Measurements from ENCODE around the gene SURF1. TPM values are rescaled to one million over a fixed set of nuclear protein-coding genes. Genes with fewer than 3 reads are reported as not detected.
"Not testable (repeated sequence)": the region's sequence is repeated elsewhere in the genome, so short reads cannot be mapped to it uniquely, and the experiment has no call there.

SURF1 gene
- total RNA-seq, 2 experiments from 2014 or later = 40.6 to 41.9 TPM

DNA sequence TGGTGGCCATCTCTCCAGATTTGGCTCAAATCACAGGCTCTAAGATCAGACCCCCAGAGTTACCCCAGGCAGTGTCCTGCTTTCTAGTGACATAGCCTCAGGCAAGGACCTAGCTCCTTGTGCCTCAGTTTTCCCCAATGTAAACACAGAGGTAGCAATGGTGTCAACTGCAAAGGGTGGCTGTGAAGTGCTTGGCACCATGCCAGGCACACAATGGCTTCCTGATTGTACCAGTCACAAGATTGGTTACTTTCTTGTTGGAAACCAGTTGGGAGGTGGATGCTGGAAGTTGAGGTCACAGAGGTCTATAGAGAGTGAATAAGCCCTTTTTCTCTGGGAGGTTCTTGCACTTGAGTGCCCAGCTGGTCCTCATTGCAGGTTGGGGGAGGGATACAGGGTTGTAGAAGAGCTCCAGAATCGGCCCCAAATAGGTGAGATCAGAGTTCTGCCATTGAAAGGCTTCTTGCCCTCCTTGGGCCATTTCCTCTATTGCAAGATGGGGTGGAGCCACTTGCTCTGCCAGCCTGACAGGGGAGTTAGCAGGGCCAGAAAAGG is 22.2 kb upstream of the SURF1 start:
- ATAC-seq (ENCODE audit: low read depth) (no peak), DNase-seq (no peak)
- Mint-ChIP-seq H3K27ac (no peak overlapping the region), H3K4me3 (no peak overlapping the region), H3K4me1 (peaks cover 20% of the 10 kb centered on the region), H3K27me3 (peaks cover 3% of the 10 kb centered on the region), H3K9me3 (no peaks in the 10 kb centered on the region), H3K36me3 (peaks cover 6% of the 10 kb centered on the region)
- POLR2A ChIA-PET = interaction anchor here (0.7 to 1.4 kb wide), 2 partner anchors 11 to 22 kb away, joined by 3 to 4 read pairs; partner anchors contain the start of genes SURF1 and SURF2

DNA sequence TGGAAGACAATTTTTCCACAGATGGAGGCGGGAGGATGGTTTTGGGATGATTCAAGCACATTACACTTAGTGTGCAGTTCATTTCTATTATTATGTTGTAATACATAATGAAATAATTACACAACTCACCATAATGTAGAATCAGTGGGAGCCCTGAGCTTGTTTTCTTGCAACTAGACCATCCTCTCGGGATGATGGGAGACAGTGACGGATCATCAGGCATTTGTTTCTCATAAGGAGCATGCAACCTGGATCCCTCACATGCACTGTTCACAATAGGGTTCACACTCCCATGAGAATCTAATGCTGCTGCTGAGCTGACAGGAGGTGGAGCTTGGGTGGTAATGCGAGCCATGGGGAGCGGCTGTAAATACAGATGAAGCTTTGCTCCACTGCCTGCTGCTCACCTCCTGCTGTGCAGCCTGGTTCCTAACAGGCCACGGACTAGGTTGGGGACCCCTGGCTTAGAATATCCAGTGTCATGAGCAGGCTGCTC is 21.5 kb upstream of the SURF1 start:
- ATAC-seq (ENCODE audit: low read depth) (no peak), DNase-seq (no peak)
- H3K27ac Mint-ChIP-seq = no peak overlapping the region
- peaks cover 3% of the 10 kb centered on the region for H3K27me3 Mint-ChIP-seq
- H3K9me3 Mint-ChIP-seq = no peaks in the 10 kb centered on the region
- peaks cover 26% of the 10 kb centered on the region for H3K4me1 Mint-ChIP-seq
- no peak overlapping the region for H3K4me3 Mint-ChIP-seq
- POLR2A ChIA-PET = no interaction called here
- peaks cover 10% of the 10 kb centered on the region for H3K36me3 Mint-ChIP-seq

DNA sequence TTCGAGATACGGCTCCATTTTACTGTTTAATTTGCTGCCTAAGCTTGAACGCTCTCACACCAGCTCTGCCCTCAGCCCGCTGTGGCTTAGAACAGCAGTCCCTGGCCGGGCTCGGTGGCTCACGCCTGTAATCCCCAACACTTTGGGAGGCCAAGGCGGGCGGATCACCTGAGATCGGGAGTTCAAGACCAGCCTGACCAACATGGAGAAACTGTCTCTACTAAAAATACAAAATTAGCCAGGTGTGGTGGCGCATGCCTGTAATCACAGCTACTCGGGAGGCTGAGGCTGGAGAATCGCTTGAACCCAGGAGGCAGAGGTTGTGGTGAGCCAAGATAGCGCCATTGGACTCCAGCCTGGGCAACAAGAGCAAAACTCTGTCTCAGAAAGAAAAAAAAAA is 21.0 kb upstream of the SURF1 start:
- not testable (repeated sequence) for H3K27ac Mint-ChIP-seq

DNA sequence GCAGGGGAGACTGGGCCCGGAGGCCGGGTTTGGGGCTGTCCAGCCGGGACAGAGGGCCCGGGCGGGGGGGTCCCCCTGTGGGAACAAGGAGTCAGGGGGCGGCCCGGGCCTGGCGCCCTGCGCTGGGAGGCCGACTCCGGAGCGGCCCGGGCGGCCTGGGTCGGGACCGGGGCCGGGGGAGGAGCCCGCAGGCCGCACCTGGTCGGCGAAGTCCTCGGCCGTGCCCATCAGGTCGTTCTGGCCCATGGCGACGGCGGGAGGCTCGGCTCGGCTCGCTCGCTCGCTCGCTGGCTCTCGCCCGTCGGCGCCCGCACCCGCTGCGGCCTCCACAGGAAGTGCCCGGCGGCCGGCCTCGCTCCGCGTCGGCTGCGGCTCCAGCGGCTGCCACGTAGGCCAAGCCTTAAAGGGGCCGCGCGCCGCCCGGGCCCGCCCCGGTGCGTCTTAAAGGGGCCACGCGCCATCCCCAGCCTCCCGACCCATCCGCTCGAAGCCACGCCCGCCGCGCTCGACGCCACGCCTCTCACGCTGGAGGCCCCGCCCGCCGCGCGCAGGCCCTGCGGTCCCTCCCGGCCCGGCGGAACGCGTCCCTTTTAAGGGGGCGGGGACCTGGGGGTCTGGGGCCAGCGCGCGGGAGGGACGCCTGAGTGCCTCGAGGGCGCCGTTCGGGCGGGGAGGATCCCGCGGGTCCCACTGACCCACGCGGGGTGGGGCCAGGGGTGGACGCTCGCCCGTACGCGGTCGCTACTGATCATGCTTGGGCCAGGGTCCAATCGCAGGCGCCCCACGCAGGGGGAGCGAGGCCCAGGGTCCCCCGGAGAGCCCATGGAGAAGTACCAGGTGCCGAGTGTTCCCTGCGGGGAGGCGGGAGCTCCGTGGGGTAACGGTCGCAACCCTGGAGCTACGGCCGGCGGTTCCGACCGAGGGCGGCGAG is 19.7 kb upstream of the SURF1 start, which contains the start of the genes STKLD1 and SURF4:
TSS of gene STKLD1 (plus strand) at position 643 of the 931 bp plus-strand sequence. CDS start at position 751, 108 bp downstream.
TSS of gene SURF4 (minus strand) at position 337 of the 931 bp plus-strand sequence. CDS start at position 246, 91 bp downstream.
- ATAC-seq (ENCODE audit: low read depth) (peak; percentile 78), DNase-seq (peak; percentile 99)
- Mint-ChIP-seq H3K27ac (peak within 1 kb of the TSS; percentile 99), H3K4me3 (peak within 1 kb of the TSS; percentile 95), H3K36me3 (peaks cover 17% of the 10 kb centered on the region), H3K9me3 (no peaks in the 10 kb centered on the region), H3K27me3 (peaks cover 3% of the 10 kb centered on the region), H3K4me1 (peaks cover 41% of the 10 kb centered on the region)
- POLR2A ChIA-PET = interaction anchor here (1.2 to 7.1 kb wide), 9 partner anchors 12 to 41 kb away, joined by 3 to 162 read pairs (median 8); partner anchors contain the start of genes MED22, RPL7A, SURF1 and SURF2

More for the DNA sequence above, 21.0 kb upstream of the SURF1 start:
- peaks cover 14% of the 10 kb centered on the region for H3K36me3 Mint-ChIP-seq
- peak overlapping the region; percentile 61 for H3K4me3 Mint-ChIP-seq
- ATAC-seq (ENCODE audit: low read depth); H3K9me3 Mint-ChIP-seq; DNase-seq; H3K27me3 Mint-ChIP-seq: not testable (repeated sequence)
- peaks cover 31% of the 10 kb centered on the region for H3K4me1 Mint-ChIP-seq
- POLR2A ChIA-PET = interaction anchor here (1.2 to 1.4 kb wide), 4 partner anchors 21 to 42 kb away, joined by 3 to 10 read pairs (median 6); partner anchors contain the start of genes MED22, RPL7A, SURF1 and SURF2

DNA sequence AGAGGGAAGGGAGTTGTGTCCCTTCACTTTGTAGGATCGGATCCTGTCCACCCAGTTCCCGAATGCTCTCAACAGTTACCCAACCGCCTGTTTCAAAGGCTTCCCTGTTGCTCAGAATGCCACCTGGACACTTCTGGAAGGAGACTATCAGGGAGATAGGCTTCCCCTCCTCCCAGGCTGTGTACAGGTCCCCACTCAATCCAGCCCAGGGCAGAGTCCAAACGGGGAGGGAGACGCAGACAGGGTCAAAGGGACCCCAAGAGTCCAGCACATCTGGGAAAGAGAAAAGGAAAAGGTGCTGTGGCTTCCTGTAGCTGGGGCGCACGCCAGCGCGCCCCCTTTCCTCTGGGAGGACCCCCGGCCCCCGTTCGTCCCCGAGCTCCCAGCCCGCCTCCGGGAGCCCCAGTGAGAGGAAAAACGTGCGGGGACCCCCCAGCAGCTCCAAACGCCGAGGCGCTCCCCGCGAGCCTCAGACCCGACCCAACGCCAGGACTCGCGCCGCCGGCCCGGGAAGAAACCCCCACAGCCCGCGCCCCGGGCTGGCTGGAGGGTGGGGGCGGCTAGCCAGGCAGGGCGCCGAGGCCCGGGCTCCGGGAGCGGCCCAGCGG is 18.9 kb upstream of the SURF1 start:
- ATAC-seq (ENCODE audit: low read depth) = peak; percentile 3
- Mint-ChIP-seq H3K36me3 (peaks cover 20% of the 10 kb centered on the region), H3K9me3 (no peaks in the 10 kb centered on the region), H3K27me3 (peaks cover 3% of the 10 kb centered on the region), H3K4me3 (peak overlapping the region; percentile 95), H3K4me1 (peaks cover 49% of the 10 kb centered on the region), H3K27ac (peak overlapping the region; percentile 99)
- POLR2A ChIA-PET = interaction anchor here (0.9 to 7.1 kb wide), 9 partner anchors 11 to 42 kb away, joined by 3 to 162 read pairs (median 7); partner anchors contain the start of genes MED22, REXO4, RPL7A and SURF1
- no peak for DNase-seq

DNA sequence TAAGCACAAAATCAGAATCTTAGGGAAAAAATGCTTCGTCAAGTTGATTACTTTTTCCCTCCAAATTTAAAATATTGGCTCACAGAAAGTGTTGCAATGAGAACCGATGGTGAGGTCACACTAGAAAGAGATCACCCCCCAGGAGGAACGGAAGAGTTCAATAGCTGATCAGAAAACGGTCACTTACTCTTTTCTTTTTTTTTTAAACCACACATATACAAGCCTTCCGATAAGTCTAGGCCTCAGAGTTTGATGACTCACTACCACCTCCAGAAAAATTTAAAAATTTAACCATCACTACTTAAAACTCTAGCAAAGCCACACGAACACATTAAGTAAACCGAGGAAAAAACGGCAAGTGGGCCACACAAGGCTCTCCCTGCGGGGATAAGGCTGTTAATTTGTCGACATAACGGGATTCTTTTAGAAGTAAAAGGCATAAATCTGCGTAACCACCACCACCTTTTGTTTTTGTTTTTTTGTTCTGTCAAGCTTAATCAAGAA is 18.4 kb upstream of the SURF1 start:
- POLR2A ChIA-PET = interaction anchor here (0.7 to 7.1 kb wide), 11 partner anchors 10 to 111 kb away, joined by 3 to 162 read pairs (median 7); partner anchors contain the start of genes MED22, REXO4, RPL7A and SURF1
- Mint-ChIP-seq H3K9me3 (no peaks in the 10 kb centered on the region), H3K4me1 (peaks cover 54% of the 10 kb centered on the region), H3K36me3 (peaks cover 24% of the 10 kb centered on the region), H3K27me3 (peaks cover 3% of the 10 kb centered on the region), H3K27ac (peak overlapping the region; percentile 99), H3K4me3 (peak overlapping the region; percentile 95)
- DNase-seq (no peak), ATAC-seq (ENCODE audit: low read depth) (peak; percentile 16)

DNA sequence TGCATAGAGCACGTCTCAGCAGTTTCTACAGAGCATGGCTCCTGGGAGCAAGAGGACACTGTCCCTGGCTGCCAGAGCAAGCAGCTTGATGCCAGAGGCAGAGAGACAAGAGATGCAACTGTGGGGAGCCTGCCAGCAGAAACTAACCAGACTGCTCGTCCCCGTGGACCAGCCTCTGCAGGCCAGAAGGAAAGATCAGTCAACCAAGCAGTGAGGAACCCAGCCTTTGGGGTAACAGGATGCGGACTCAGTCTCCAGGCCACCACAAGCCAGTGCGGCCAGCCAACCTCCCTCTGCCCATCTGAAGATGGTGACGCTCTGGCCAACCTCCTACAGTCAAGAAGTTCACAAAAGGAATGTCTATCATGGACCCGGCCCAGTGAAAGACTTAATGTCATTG is 15.9 kb upstream of the SURF1 start:
- Mint-ChIP-seq H3K9me3 (no peaks in the 10 kb centered on the region), H3K27me3 (no peaks in the 10 kb centered on the region), H3K4me3 (peak overlapping the region; percentile 82), H3K36me3 (peaks cover 36% of the 10 kb centered on the region), H3K27ac (peak overlapping the region; percentile 93), H3K4me1 (peaks cover 57% of the 10 kb centered on the region)
- POLR2A ChIA-PET = interaction anchor here (0.6 to 7.1 kb wide), 3 partner anchors 15 to 36 kb away, joined by 3 to 162 read pairs (median 147); partner anchors contain the start of genes MED22, RPL7A, SURF1 and SURF2
- ATAC-seq (ENCODE audit: low read depth) = no peak
- DNase-seq = no peak

DNA sequence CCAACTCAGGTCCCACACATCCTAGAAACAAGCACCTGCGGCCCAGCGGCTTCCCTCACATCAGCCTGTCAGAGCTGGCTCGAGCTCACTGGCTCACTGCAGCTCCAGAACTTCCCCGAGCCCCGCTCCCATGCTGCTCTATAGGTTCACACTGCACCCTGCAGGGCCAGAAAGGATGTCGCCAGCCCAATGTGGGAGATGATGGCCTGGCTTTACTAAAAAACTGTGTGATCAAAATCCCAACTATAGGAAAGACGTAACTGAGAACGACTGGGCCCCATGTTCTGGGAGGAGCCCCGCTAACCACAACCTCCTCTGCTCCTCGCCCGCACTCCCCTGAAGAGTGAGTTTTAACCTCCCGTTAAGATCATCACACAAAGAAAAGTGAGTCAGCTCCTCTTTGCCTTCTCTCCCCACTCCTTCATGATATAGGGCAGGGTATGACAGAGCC is 15.0 kb upstream of the SURF1 start:
- peak overlapping the region; percentile 93 for H3K27ac Mint-ChIP-seq
- ATAC-seq (ENCODE audit: low read depth) (peak; percentile 43), DNase-seq (peak; percentile 70)
- no peaks in the 10 kb centered on the region for H3K9me3 Mint-ChIP-seq
- H3K4me1 Mint-ChIP-seq = peaks cover 55% of the 10 kb centered on the region
- POLR2A ChIA-PET = interaction anchor here (0.6 to 7.1 kb wide), 10 partner anchors 9 to 341 kb away, joined by 3 to 162 read pairs (median 6); partner anchors contain the start of genes CACFD1, GTF3C5, MED22 and REXO4
- peaks cover 36% of the 10 kb centered on the region for H3K36me3 Mint-ChIP-seq
- no peaks in the 10 kb centered on the region for H3K27me3 Mint-ChIP-seq
- peak overlapping the region; percentile 82 for H3K4me3 Mint-ChIP-seq

DNA sequence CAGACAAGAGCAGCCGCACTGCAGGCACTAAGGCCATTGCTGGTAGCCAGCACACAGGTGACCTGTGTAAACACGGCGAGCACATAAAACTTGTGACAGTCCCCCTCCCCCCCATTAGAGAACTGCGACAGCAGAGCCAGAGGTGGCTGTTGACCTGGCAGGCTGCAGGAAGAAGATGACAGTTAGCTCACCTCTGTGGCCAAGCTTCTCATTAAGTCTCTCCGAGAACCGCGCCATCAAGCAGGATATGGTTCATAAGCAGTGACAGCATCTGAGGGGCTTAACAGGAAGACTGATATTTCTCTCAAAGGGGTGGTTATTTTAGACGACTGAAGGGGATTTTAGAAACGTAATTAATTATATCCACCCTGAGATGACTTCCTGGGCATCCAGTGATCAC is 14.4 kb upstream of the SURF1 start:
- peaks cover 42% of the 10 kb centered on the region for H3K36me3 Mint-ChIP-seq
- no peaks in the 10 kb centered on the region for H3K27me3 Mint-ChIP-seq

DNA sequence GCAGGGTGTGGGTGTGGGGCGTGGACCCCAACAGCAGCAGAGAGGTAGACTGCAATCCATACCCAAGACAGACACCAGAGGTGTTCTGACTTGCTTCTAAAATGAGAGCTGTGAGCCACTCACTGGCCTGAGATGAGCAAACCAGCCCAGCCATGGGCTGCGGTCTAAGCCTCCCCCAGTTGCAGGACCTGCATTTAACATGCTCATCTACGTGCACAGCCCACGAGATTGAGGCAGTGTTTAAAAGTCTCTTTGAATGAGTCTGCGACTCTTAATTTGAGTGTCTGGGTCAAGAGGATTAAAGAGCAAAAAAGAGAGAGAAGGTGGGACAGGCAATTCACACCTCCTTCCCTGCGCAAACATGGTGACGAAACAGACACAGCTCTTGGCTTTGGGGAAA is 13.6 kb upstream of the SURF1 start:
- Mint-ChIP-seq H3K9me3 (no peaks in the 10 kb centered on the region), H3K4me3 (peak overlapping the region; percentile 82), H3K4me1 (peaks cover 59% of the 10 kb centered on the region), H3K27me3 (no peaks in the 10 kb centered on the region), H3K27ac (peak overlapping the region; percentile 93), H3K36me3 (peaks cover 40% of the 10 kb centered on the region)
- ATAC-seq (ENCODE audit: low read depth) (no peak), DNase-seq (no peak)
- POLR2A ChIA-PET = interaction anchor here (1.4 to 7.1 kb wide), 4 partner anchors 13 to 339 kb away, joined by 4 to 162 read pairs (median 76); partner anchors contain the start of genes GTF3C5, MED22, RPL7A and SURF1

More for the DNA sequence above, 14.4 kb upstream of the SURF1 start:
- DNase-seq (peak; percentile 56), ATAC-seq (ENCODE audit: low read depth) (peak; percentile 73)
- POLR2A ChIA-PET = interaction anchor here (0.6 to 7.1 kb wide), 10 partner anchors 8 to 340 kb away, joined by 3 to 162 read pairs (median 6); partner anchors contain the start of genes CACFD1, GTF3C5, MED22 and REXO4
- H3K4me1 Mint-ChIP-seq = peaks cover 55% of the 10 kb centered on the region
- H3K4me3 Mint-ChIP-seq = peak overlapping the region; percentile 82
- no peaks in the 10 kb centered on the region for H3K9me3 Mint-ChIP-seq
- H3K27ac Mint-ChIP-seq = peak overlapping the region; percentile 93

DNA sequence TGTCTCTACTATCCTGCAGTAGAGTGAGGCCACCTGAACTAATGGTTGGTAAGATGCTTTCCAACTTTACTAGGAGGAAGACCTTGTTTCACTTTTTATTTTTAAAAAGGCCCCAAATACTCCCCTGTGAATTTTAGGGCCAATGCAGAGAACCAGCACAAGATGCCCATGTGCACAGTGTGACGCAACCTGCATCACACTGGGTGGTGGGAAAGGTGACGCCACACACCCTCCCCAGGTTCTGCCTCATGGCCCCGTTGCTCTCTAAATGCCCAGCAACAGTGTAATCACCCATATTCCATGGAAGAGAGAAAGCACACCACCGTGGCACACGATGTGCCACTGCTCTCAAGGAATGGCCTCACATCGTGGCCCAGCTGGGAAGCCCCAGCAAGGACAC is 13.1 kb upstream of the SURF1 start:
- peak overlapping the region; percentile 82 for H3K4me3 Mint-ChIP-seq
- H3K4me1 Mint-ChIP-seq = peaks cover 57% of the 10 kb centered on the region
- H3K27ac Mint-ChIP-seq = peak overlapping the region; percentile 93
- ATAC-seq (ENCODE audit: low read depth) (no peak), DNase-seq (no peak)
- POLR2A ChIA-PET = interaction anchor here (6.7 to 7.1 kb wide), 2 partner anchors 13 to 20 kb away, joined by 147 to 162 read pairs; partner anchors contain the start of genes MED22, RPL7A, SURF1 and SURF2
- no peaks in the 10 kb centered on the region for H3K9me3 Mint-ChIP-seq
- H3K36me3 Mint-ChIP-seq = peaks cover 39% of the 10 kb centered on the region
- no peaks in the 10 kb centered on the region for H3K27me3 Mint-ChIP-seq

Measured in activated naive CD8-positive, alpha-beta T cell treated with anti-CD3 and anti-CD28 coated beads, Interleukin-2, amount 10 ng/mL, durations not matched to agents 7 days and 5 days (primary cell).